ENCODE measurements around the gene BEGAIN.

DNA sequence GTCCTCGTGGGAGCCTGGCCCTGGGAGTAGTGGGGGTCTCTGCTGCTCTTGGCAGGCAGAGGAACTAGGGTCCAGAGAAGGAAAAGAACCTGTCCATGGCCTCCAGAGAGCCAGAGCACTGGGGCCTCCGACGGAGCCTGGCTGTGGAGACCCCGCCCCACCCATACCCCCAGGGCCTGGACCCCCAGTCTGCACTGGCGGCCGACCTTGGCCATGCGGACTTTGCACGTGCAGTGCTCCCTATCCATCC, 1.1 kb downstream of the BEGAIN start:
- TF ChIP-seq, protein P1, sequence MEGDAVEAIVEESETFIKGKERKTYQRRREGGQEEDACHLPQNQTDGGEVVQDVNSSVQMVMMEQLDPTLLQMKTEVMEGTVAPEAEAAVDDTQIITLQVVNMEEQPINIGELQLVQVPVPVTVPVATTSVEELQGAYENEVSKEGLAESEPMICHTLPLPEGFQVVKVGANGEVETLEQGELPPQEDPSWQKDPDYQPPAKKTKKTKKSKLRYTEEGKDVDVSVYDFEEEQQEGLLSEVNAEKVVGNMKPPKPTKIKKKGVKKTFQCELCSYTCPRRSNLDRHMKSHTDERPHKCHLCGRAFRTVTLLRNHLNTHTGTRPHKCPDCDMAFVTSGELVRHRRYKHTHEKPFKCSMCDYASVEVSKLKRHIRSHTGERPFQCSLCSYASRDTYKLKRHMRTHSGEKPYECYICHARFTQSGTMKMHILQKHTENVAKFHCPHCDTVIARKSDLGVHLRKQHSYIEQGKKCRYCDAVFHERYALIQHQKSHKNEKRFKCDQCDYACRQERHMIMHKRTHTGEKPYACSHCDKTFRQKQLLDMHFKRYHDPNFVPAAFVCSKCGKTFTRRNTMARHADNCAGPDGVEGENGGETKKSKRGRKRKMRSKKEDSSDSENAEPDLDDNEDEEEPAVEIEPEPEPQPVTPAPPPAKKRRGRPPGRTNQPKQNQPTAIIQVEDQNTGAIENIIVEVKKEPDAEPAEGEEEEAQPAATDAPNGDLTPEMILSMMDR (IDR thresholded peaks at IDR 0.05 in 4 of 5, conservative IDR thresholded peaks at IDR 0.05 in 1 of 5), result no peak
- TF ChIP-seq POLR2A (IDR thresholded peaks at IDR 0.05), result no peak

All from gastrocnemius medialis (tissue), 4 donors.